NOMO-1 treated with dmso at 0.1 percent for 144 hours (cell line): ENCODE measurements around the gene ARID3A.
A peak's percentile ranks its signal among the peaks of the same experiment; 100 is the strongest.

Experiments used
- DNase-seq: peaks from one replicate; lab custom pipeline; 2025; ENCODE audit not compliant: unreplicated experiment; lab: John Stamatoyannopoulos, UW

ARID3A gene

GRCh38 chr19:984165-984967 lies 58.5 kb downstream of the ARID3A start, which contains the start of gene WDR18:
TSS of gene WDR18 (plus strand) at chr19:984345. CDS start at chr19:984354, 9 bp downstream.
- DNase-seq = peak; percentile 74

- no peak for DNase-seq
These were observed 60.2 kb downstream of the ARID3A start for GRCh38 chr19:986083-986482.

- no peak for DNase-seq
These were observed 62.2 kb downstream of the ARID3A start for GRCh38 chr19:988081-988480.

- no peak for DNase-seq
These were observed 62.7 kb downstream of the ARID3A start for GRCh38 chr19:988510-988909.

- no peak for DNase-seq
These were observed 63.7 kb downstream of the ARID3A start for GRCh38 chr19:989381-990081.

DNA sequence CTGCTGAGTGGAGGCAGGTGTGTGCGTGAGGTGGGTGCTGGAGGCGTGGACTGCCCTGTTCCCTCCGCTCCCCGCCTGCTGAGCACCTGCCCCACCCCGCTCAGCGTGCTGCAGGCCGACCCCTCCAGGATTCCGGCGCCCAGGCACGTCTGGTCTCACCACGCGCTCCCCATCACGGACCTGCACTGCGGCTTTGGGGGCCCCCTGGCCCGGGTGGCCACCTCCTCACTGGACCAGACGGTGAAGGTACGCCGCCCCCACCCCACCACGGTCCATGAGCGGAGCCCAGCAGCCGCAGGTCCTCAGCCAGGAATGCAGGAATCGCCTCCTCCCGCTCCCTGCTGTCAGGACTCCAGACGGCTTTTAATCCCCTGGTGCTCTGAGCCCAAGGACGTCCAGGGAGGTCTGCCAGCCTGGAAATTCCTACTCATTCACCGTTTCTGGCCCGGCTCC lies 64.3 kb downstream of the ARID3A start:
- DNase-seq = no peak

DNA sequence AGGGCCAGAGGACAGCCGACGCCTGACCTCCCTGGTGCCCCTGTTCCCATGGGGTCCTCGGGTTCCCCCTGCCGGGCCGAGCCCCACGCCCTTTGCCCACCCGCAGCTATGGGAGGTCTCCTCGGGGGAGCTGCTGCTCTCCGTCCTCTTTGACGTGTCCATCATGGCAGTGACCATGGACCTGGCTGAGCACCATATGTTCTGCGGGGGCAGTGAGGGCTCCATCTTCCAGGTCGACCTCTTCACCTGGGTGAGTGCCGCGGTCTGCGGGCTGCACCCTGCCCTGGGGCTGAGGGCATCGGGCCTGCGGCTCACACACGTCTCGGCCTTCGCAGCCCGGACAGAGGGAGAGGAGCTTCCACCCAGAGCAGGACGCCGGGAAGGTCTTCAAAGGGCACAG lies 64.9 kb downstream of the ARID3A start:
- no peak for DNase-seq

DNA sequence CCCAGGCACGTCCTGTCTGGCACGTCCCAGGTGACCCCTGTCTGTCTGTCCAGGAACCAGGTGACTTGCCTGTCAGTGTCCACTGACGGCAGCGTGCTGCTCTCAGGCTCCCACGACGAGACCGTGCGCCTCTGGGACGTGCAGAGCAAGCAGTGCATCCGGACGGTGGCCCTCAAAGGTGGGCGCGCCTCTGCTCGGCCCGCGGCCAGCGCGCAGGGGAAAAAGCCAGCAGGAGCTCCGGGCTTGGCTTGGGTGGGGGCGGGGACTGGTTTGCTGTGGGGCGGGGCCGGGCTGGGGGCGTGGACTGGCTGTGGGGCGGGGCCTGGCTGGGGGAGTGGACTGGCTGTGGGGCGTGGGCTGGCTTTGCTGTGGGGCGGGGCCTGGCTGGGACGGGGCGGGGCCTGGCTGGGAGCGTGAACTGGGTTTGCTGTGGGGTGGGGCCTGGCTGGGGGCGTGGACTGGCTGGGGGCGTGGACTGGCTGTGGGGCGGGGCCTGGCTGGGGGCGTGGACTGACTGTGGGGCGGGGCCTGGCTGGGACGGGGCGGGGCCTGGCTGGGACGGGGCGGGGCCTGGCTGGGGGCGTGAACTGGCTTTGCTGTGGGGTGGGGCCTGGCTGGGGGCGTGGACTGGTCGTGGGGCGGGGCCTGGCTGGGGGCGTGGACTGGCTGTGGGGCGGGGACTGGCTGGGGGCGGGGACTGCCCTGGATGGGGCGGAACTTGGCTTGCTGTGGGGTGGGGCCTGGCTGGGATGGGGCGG lies 65.5 kb downstream of the ARID3A start:
- DNase-seq = no peak

DNA sequence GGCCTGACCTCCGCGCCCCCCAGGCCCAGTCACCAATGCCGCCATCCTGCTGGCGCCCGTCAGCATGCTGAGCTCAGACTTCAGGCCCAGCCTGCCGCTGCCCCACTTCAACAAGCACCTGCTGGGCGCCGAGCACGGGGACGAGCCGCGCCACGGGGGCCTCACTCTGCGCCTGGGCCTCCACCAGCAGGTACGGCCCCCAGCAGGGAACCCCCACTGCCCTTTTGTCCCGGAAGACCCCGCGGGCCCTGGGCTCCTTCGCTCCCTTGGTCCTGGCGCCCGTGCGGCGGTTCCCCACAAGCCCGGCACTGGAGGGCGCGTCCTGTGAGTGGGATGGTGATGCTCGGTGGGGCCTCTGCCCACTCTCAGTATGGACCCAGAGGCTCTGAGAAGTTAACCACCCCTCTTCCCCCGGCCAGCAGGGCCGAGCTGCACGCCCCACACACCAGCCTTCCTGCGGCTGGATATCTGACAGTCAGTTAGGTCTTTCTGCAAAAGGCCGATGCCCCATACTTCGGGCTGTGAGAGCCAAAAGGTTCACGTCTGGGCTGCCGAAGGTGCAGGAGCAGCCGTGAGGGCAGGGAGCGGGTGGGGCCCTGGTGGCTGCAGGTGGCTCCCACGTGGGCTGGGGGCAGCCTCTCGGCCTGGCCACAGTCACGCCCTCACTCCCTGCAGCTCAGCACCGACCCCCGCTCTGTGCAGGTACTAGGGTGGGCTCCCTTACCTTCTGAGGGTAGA lies 66.3 kb downstream of the ARID3A start:
- no peak for DNase-seq

- no peak for DNase-seq
These were observed 66.8 kb downstream of the ARID3A start for GRCh38 chr19:992670-993055.

DNA sequence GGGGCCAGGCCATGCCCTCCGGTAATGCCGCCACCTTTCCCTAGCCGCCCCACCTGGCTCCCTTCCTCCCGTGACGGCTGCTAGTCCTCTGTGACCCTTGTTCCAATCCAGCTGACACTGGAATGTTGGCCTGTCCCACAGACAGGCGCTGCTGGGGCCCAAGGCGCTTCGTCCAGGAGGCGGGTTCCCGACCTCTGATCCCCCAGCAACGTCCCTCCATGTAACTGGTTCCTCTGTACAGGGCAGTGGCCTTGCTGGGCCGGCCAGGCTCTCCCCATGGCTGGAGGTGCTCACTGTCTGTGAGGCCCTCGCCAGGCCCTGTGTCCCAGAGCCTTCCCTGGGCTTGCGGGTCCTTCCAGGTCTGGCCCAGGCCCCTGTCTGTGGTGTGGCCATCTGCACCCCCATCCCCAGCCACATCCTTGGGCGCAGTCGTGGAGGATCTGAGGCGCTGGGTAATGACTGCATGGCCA lies 67.6 kb downstream of the ARID3A start:
- DNase-seq = no peak

DNA sequence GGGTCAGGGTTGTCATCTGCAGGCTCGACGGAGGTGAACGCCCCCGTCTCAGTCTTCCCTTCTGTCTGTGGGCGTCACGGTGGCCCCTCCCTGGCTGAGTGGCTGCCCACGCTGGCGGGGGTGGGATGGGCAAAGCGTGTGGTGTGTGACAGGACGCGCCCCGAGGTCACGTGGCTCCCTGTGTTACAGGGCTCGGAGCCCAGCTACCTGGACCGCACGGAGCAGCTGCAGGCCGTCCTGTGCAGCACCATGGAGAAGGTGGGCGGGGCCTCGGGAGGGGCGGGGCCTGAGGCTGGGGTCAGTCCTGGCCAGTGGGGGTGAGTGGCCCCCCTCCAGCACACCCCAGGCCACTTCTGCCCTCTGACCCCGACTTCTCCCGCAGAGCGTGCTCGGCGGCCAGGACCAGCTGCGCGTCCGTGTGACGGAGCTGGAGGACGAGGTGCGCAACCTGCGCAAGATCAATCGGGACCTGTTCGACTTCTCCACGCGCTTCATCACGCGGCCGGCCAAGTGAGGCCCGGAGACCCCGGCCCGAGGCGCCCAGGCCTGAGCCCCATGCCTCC lies 68.1 kb downstream of the ARID3A start:
- no peak for DNase-seq

DNA sequence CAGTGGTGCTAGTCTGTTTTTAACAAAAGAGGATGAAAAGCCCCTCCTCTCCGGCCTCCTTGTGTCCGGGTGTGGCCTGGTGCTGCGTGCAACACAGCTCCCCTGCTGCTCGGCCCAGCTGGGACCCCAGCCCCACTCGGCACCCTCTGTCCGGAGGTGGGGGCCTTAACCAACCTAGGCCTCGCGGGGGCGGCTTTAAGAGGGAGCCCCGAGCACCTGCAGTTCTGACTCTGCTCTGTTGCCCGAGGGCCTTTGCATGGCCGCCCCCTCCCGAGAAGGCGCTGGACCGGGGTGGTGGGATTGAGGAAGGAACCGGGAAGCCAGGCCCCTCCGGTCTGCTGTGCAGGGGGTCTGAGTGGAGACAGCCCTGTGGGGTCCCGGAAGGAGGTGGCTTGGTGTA lies 68.7 kb downstream of the ARID3A start:
- DNase-seq = no peak

GRCh38 chr19:995051-995827 lies 69.4 kb downstream of the ARID3A start:
- no peak for DNase-seq

GRCh38 chr19:996051-996838 lies 70.4 kb downstream of the ARID3A start:
- no peak for DNase-seq

GRCh38 chr19:998064-998463 lies 72.2 kb downstream of the ARID3A start:
- DNase-seq = no peak

- DNase-seq = no peak
These were observed 73.5 kb downstream of the ARID3A start for GRCh38 chr19:999379-999719.

DNA sequence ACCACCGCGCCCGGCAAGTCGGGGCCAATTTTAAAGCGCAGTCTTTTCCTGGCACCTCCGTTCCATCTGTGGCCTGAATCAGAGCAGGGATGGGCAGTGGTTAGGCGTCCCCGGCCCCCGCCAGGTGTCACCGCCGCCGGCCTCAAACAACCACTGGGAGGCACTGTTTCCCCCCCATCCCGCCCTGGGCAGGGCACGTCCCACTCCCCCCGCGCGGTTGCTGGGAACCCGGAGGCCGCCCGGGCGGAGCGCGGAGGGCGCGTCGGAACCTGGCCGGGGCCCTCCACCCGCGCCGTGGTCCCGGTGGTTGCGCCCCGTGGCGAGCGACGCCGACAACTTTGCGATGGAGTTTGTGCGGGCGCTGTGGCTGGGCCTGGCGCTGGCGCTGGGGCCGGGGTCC lies 74.3 kb downstream of the ARID3A start, which contains the start of gene GRIN3B:
Gene GRIN3B (plus strand): TSS at position 325 of the 400 bp plus-strand sequence. CDS start 19 bp downstream, at position 344.
- peak; percentile 30 for DNase-seq
